Gastroesophageal sphincter (tissue), 4 donors: ENCODE data around the gene RAET1L. TPM values are rescaled to one million over a fixed set of nuclear protein-coding genes. Genes with fewer than 3 reads are reported as not detected.
"Not testable (repeated sequence)": the region's sequence is repeated elsewhere in the genome, so short reads cannot be mapped to it uniquely, and the experiment has no call there.

Experiments used
- ATAC-seq: fragments of 150-250 bp; one replicate; pipeline ENCODE4 v1.9.1; 2016; ENCODE audit warnings: mild to moderate bottlenecking, moderate library complexity
- H3K27ac ChIP-seq, 4 donors: fragments of 200-600 bp; sonication (generic) in 3 of 4; 1 replicate in 3 of 4; 2 replicates in 1 of 4; pipeline ENCODE4 v1.5.1; 2016 to 2019
- H3K27me3 ChIP-seq: fragments of 200-600 bp; sonication (generic); one replicate; pipeline ENCODE4 v1.5.1; 2019
- H3K36me3 ChIP-seq, 2 donors: fragments of 200-600 bp; sonication (generic); one replicate each; pipeline ENCODE4 v1.5.1; 2019; ENCODE audit warnings: control low read depth in 1 of 2
- H3K4me1 ChIP-seq, 3 donors: fragments of 200-600 bp; sonication (generic); 1 replicate in 2 of 3; 2 replicates in 1 of 3; pipeline ENCODE4 v1.5.1; 2016 to 2019; ENCODE audit warnings: control low read depth in 2 of 3
- H3K4me3 ChIP-seq, 2 donors: fragments of 200-600 bp; sonication (generic); one replicate each; pipeline ENCODE4 v1.5.1; 2019; ENCODE audit warnings: mild to moderate bottlenecking in 1 of 2, moderate library complexity in 1 of 2
- H3K9me3 ChIP-seq, 3 donors: fragments of 200-600 bp; sonication (generic); one replicate each; pipeline ENCODE4 v1.5.1; 2017 to 2019; ENCODE audit warnings: control low read depth in 2 of 3
- CTCF ChIP-seq, 4 experiments: fragments of 200-600 bp in 2 of 4; fragments of 450-650 bp in 2 of 4; sonication (generic) in 1 of 4; IDR thresholded peaks; one replicate each; pipeline ENCODE4 v1.5.1; 2017 to 2019; ENCODE audit warnings: antibody characterized with exemption in 4 of 4, mild to moderate bottlenecking in 2 of 4, moderate library complexity in 2 of 4
- EP300 ChIP-seq: sonication (generic); formaldehyde crosslinking; IDR thresholded peaks from one replicate; pipeline ENCODE4 v1.6.1; 2017; ENCODE audit warnings: antibody characterized with exemption, mild to moderate bottlenecking
- POLR2A ChIP-seq, 2 donors: fragments of 450-650 bp; IDR thresholded peaks; one replicate each; pipeline ENCODE4 v1.6.1; 2017; ENCODE audit warnings: antibody characterized with exemption in 2 of 2, mild to moderate bottlenecking in 2 of 2, moderate library complexity in 1 of 2
- POLR2AphosphoS5 ChIP-seq: sonication (generic); formaldehyde crosslinking; IDR thresholded peaks from one replicate; pipeline ENCODE4 v1.6.1; 2017; ENCODE audit warnings: antibody characterized with exemption
- WGBS, 2 donors: methylation state at CpG; one replicate each; pipeline ENCODE4 v1.1.5; 2018; ENCODE audit warnings: low coverage in 1 of 2; 5-methylcytosine and 5-hydroxymethylcytosine counted together
- total RNA-seq, 4 donors: library from RNA; depleted of rRNA; stranded (reverse); fragments of >200 nt; gene quantifications; one replicate each; pipeline ENCODE4 v1.1.0, GENCODE V29; 2016

The RAET1L gene
- total RNA-seq, 4 donors from 2014 or later: 0.23 to 0.62 TPM; not detected in 2

- H3K9me3 ChIP-seq: no peaks in the 10 kb centered on the region
- H3K27me3 ChIP-seq: peaks cover 55% of the 10 kb centered on the region
- no peak overlapping the region for H3K4me3 ChIP-seq
- TF ChIP-seq CTCF (IDR thresholded peaks at IDR 0.05) (no peak), POLR2A (IDR thresholded peaks at IDR 0.05) (no peak), EP300 (no peak), POLR2AphosphoS5 (no peak)
- peaks cover 0 to 8% (median 0%) of the 10 kb centered on the region in 3 donors for H3K4me1 ChIP-seq
- H3K27ac ChIP-seq: no peak overlapping the region
- no peaks in the 10 kb centered on the region for H3K36me3 ChIP-seq
- ATAC-seq: no peak
- WGBS, 2 donors: 70% methylated on average over 3 of the region's 6 CpGs; no CpG with 5 or more reads in 1 of the 2 donors
These were observed 6.3 kb downstream of the RAET1L start for GRCh38 chr6:150018846-150019580.

GRCh38 chr6:150017186-150017521 is 8.2 kb downstream of the RAET1L start:
- not testable (repeated sequence) for H3K4me3 ChIP-seq, H3K4me1 ChIP-seq, H3K9me3 ChIP-seq, H3K36me3 ChIP-seq, H3K27ac ChIP-seq, ATAC-seq
- H3K27me3 ChIP-seq: peaks cover 67% of the 10 kb centered on the region
- 2 to 5% methylated on average over 5 of the region's 5 CpGs for WGBS, 2 donors
- TF ChIP-seq CTCF (IDR thresholded peaks at IDR 0.05): peak in 1 of 4 experiments; percentile 6

- no peaks in the 10 kb centered on the region for H3K36me3 ChIP-seq
- H3K27me3 ChIP-seq: peaks cover 73% of the 10 kb centered on the region
- H3K4me3 ChIP-seq: no peak overlapping the region
- H3K4me1 ChIP-seq: peaks cover 0 to 8% (median 0%) of the 10 kb centered on the region in 3 donors
- H3K27ac ChIP-seq: no peak overlapping the region
- H3K9me3 ChIP-seq: no peaks in the 10 kb centered on the region
- TF ChIP-seq POLR2AphosphoS5 (no peak), EP300 (no peak), CTCF (IDR thresholded peaks at IDR 0.05) (peak; percentile 49 to 80 (median 78)), POLR2A (IDR thresholded peaks at IDR 0.05) (no peak)
- peak; percentile 65 for ATAC-seq
- WGBS, 2 donors: 28 to 40% methylated on average over 4 to 6 of the region's 6 CpGs
These were observed 8.8 kb downstream of the RAET1L start for GRCh38 chr6:150016324-150017185.

- H3K36me3 ChIP-seq, H3K4me3 ChIP-seq, H3K4me1 ChIP-seq, H3K27ac ChIP-seq, H3K9me3 ChIP-seq, ATAC-seq: not testable (repeated sequence)
- 4 to 10% methylated on average over 2 of the region's 15 CpGs for WGBS, 2 donors
- peaks cover 82% of the 10 kb centered on the region for H3K27me3 ChIP-seq
These were observed 9.9 kb downstream of the RAET1L start for GRCh38 chr6:150015281-150016001.

- not testable (repeated sequence) for H3K36me3 ChIP-seq, ATAC-seq, H3K9me3 ChIP-seq, H3K4me1 ChIP-seq, H3K27ac ChIP-seq, H3K4me3 ChIP-seq
- H3K27me3 ChIP-seq: peaks cover 89% of the 10 kb centered on the region
- WGBS, 2 donors: no CpG with 5 or more reads among the region's 50 CpGs
These were observed 10.6 kb downstream of the RAET1L start for GRCh38 chr6:150014623-150015280.

GRCh38 chr6:150013785-150014622 is 11.3 kb downstream of the RAET1L start:
- H3K4me3 ChIP-seq, H3K4me1 ChIP-seq, H3K36me3 ChIP-seq, H3K9me3 ChIP-seq, H3K27ac ChIP-seq, ATAC-seq: not testable (repeated sequence)
- H3K27me3 ChIP-seq: peaks cover 92% of the 10 kb centered on the region
- WGBS, 2 donors: 13 to 28% methylated on average over 3 to 9 of the region's 24 CpGs

- not testable (repeated sequence) for H3K27ac ChIP-seq, H3K4me1 ChIP-seq, H3K36me3 ChIP-seq, H3K9me3 ChIP-seq, ATAC-seq, H3K4me3 ChIP-seq
- H3K27me3 ChIP-seq: peaks cover 92% of the 10 kb centered on the region
- WGBS, 2 donors: 33 to 36% methylated on average over 7 of the region's 8 CpGs
These were observed 12.2 kb downstream of the RAET1L start for GRCh38 chr6:150012846-150013784.
